PC-9 (cell line): Measurements from ENCODE around the gene TAAR5. TPM values are rescaled to one million over a fixed set of nuclear protein-coding genes. Genes with fewer than 3 reads are reported as not detected.
"Not testable (repeated sequence)": the region's sequence is repeated elsewhere in the genome, so short reads cannot be mapped to it uniquely, and the experiment has no call there.

Source experiments
- BruUV-seq: library from RNA; stranded (reverse); fragments of 400-500 nt; replicated peaks from 2 replicates; lab custom pipeline; 2021; lab: Mats Ljungman, UMichigan
- CTCF ChIA-PET: fragments of 300-600 bp; sonication (Branson Sonifier 250); formaldehyde crosslinking; loops from one replicate; lab custom pipeline; 2022; ENCODE audit warnings: antibody characterized with exemption; lab: Charles Lee
- POLR2A ChIA-PET: fragments of 300-600 bp; sonication (Branson Sonifier 250); formaldehyde crosslinking; loops from one replicate; lab custom pipeline; 2022; ENCODE audit warnings: antibody characterized with exemption; ENCODE audit not compliant: unreplicated experiment; lab: Charles Lee
- DNase-seq, 2 experiments: peaks; one replicate each; pipeline versions ENCODE4 v3.0.0 to v3.0.0-alpha.2; 2015 to 2022; ENCODE audit warnings: mixed read lengths in 1 of 2
- H2AFZ ChIP-seq: fragments of 200-600 bp; sonication (generic); 2 replicates; pipeline ENCODE4 v1.8.1; 2017; ENCODE audit warnings: antibody characterized with exemption
- H3F3A ChIP-seq: fragments of 200-600 bp; sonication (generic); 2 replicates; pipeline ENCODE4 v1.8.1; 2017; ENCODE audit warnings: antibody characterized with exemption, mild to moderate bottlenecking, low read depth; ENCODE audit not compliant: insufficient read depth
- H3K27ac ChIP-seq: fragments of 200-600 bp; sonication (generic); 2 replicates; pipeline ENCODE4 v1.6.1; 2016; ENCODE audit warnings: mixed run types
- H3K27me3 ChIP-seq: fragments of 200-600 bp; sonication (generic); 2 replicates; pipeline ENCODE4 v1.6.1; 2016; ENCODE audit warnings: low read depth, mixed run types; ENCODE audit not compliant: insufficient read depth
- H3K36me3 ChIP-seq: fragments of 200-600 bp; sonication (generic); 2 replicates; pipeline ENCODE4 v1.6.1; 2016; ENCODE audit warnings: low read depth, mixed run types
- H3K4me1 ChIP-seq: fragments of 200-600 bp; sonication (generic); replicated peaks from 2 replicates; pipeline ENCODE4 v1.6.1; 2016; ENCODE audit warnings: mixed run types; ENCODE audit not compliant: insufficient read depth
- H3K4me2 ChIP-seq: fragments of 200-600 bp; sonication (generic); 2 replicates; pipeline ENCODE4 v1.6.1; 2017; ENCODE audit warnings: mixed run types
- H3K4me3 ChIP-seq: fragments of 200-600 bp; sonication (generic); 2 replicates; pipeline ENCODE4 v1.6.1; 2016; ENCODE audit warnings: mixed run types
- H3K79me2 ChIP-seq: fragments of 200-600 bp; sonication (generic); 2 replicates; pipeline ENCODE4 v1.6.1; 2017; ENCODE audit warnings: low read depth, mixed run types
- H3K9me2 ChIP-seq: fragments of 200-600 bp; sonication (generic); 2 replicates; pipeline ENCODE4 v1.8.1; 2017; ENCODE audit warnings: mild to moderate bottlenecking; ENCODE audit not compliant: insufficient read depth
- H3K9me3 ChIP-seq: fragments of 200-600 bp; sonication (generic); 2 replicates; pipeline ENCODE4 v1.8.1; 2016; ENCODE audit warnings: low read depth; ENCODE audit not compliant: insufficient read depth
- H4K20me1 ChIP-seq: fragments of 200-600 bp; sonication (generic); 2 replicates; pipeline ENCODE4 v1.8.1; 2017; ENCODE audit not compliant: insufficient read depth
- CTCF ChIP-seq: fragments of 200-600 bp; sonication (generic); conservative IDR thresholded peaks from 2 replicates; pipeline ENCODE4 v1.6.1; 2017; ENCODE audit warnings: mixed run types, antibody characterized with exemption, mild to moderate bottlenecking, moderate library complexity
- EZH2 ChIP-seq: fragments of 200-600 bp; sonication (generic); IDR thresholded peaks from 2 replicates; pipeline ENCODE4 v1.8.0; 2017; ENCODE audit warnings: antibody characterized with exemption, low read depth
- intact Hi-C: fragments of 100-400 bp; cut with micrococcal nuclease; formaldehyde crosslinking; loops from one replicate; pipeline ENCODE4 v1.10.0; 2022; ENCODE audit not compliant: unreplicated experiment
- total RNA-seq: library from RNA; stranded (reverse); gene quantifications from 2 replicates; pipeline ENCODE4 v1.2.3, GENCODE V29; 2021

TAAR5 gene
- total RNA-seq, 1 experiment from 2014 or later: not detected

DNA sequence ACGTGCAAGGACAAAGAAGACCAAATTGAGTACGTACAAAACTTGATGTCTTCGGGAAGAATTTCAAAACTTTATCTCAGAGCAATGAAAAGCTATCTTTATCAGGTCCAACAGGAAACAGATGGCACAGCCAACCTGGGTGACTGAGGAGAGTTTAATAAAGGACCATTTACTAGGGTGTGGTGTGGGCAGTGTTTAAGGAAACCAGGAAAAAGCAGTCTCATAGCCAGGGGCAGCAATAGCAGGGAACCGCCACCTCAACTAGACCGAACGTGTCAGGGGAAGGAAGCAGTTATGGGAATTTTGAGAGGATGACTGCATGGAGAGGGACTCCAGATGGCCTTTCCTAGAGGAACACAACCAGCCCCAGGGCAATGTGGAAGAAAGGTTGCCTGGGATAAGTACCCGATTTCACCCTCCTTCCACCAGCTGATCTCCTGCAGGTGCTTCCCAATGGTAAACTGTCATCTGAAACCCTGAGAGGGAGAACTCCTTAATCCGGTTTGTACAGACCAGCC lies 15.2 kb upstream of the TAAR5 start:
- H3K4me1 ChIP-seq: no peaks in the 10 kb centered on the region
- no peak for DNase-seq
- H3K36me3 ChIP-seq: no peaks in the 10 kb centered on the region
- H3F3A ChIP-seq: no peaks in the 10 kb centered on the region
- intact Hi-C loops: no loop called here
- H4K20me1 ChIP-seq: no peaks in the 10 kb centered on the region
- H3K79me2 ChIP-seq: no peaks in the 10 kb centered on the region
- ChIA-PET POLR2A (interaction anchor here (0.6 kb wide), 1 partner anchor 53 kb away, joined by 3 read pairs; no protein-coding TSS in a partner anchor), CTCF (no interaction called here)
- BruUV-seq: no TSS peak
- H3K27ac ChIP-seq: no peak overlapping the region
- H3K27me3 ChIP-seq: no peaks in the 10 kb centered on the region
- no peak overlapping the region for H2AFZ ChIP-seq
- no peak for TF ChIP-seq EZH2
- TF ChIP-seq CTCF: no peak
- H3K4me2 ChIP-seq: no peak overlapping the region
- no peaks in the 10 kb centered on the region; the same call in 1 of the 2 replicates for H3K9me2 ChIP-seq
- no peaks in the 10 kb centered on the region for H3K9me3 ChIP-seq
- H3K4me3 ChIP-seq: no peak overlapping the region

- H3K4me1 ChIP-seq, H3K4me3 ChIP-seq, H4K20me1 ChIP-seq, H3K79me2 ChIP-seq, H3F3A ChIP-seq, H3K36me3 ChIP-seq, H2AFZ ChIP-seq, BruUV-seq, H3K9me3 ChIP-seq, intact Hi-C loops, POLR2A ChIA-PET, DNase-seq, CTCF ChIA-PET, H3K27ac ChIP-seq, H3K4me2 ChIP-seq, H3K27me3 ChIP-seq, H3K9me2 ChIP-seq: not testable (repeated sequence)
These were observed 11.4 kb upstream of the TAAR5 start for GRCh38 chr6:132600900-132601299.

DNA sequence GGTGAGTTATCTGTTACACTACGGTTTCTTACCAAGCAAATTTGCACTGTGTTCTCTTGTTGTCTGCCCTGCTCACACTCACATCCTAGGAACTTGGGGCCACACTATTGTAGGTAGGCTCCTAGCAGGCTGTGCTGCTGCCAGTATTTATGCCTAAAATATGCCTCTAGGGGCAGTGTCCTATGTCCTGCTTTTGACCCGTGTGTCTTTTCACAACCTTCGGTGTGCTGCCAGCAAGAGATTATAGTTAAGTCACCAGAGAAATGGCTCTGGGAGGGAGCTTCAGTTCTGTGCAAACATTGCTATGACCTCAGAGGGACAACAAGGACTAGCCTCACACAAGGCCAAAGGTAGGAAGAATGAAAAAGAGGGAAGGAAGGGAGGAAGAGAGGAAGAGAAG lies 8.9 kb upstream of the TAAR5 start:
- no peaks in the 10 kb centered on the region for H3K79me2 ChIP-seq
- no peak overlapping the region for H3K27ac ChIP-seq
- H3K4me1 ChIP-seq: no peaks in the 10 kb centered on the region
- H4K20me1 ChIP-seq: no peaks in the 10 kb centered on the region
- H3K36me3 ChIP-seq: no peaks in the 10 kb centered on the region
- ChIA-PET POLR2A (interaction anchor here (0.6 kb wide), 1 partner anchor 12 kb away, joined by 10 read pairs; no protein-coding TSS in a partner anchor), CTCF (no interaction called here)
- DNase-seq: peak in 1 of 2 experiments; percentile 51
- peak overlapping the region; percentile 32 for H2AFZ ChIP-seq
- no peak overlapping the region for H3K4me2 ChIP-seq
- BruUV-seq: no TSS peak
- no peak for TF ChIP-seq EZH2
- TF ChIP-seq CTCF: peak; percentile 52; the same call in 1 of the 2 replicates
- H3K9me3 ChIP-seq: no peaks in the 10 kb centered on the region
- no peak overlapping the region for H3K4me3 ChIP-seq
- intact Hi-C loops: no loop called here
- H3F3A ChIP-seq: no peaks in the 10 kb centered on the region
- H3K9me2 ChIP-seq: no peaks in the 10 kb centered on the region; the same call in 1 of the 2 replicates
- no peaks in the 10 kb centered on the region for H3K27me3 ChIP-seq

DNA sequence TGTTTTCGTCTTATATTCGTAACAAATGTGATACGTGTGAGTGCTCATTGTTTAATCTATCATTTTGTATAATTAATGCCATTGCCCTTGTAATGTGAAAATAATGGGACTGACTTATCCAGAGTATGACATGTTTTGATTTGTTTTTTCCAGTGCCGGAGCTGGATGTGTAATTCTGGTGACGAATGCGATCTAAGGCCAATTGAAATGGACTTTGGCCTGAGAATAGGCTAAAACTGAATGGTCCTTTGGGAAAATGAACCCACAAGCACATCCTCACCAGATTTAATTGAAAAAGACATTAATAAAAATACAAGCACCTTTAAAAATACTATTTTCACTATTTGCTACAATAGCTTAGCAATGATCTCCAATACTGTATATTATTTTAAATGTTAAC lies 6.7 kb upstream of the TAAR5 start:
- Histone ChIP-seq H3K79me2 (no peaks in the 10 kb centered on the region), H3K4me2 (no peak overlapping the region), H3K27me3 (no peaks in the 10 kb centered on the region), H3K4me3 (no peak overlapping the region), H3K9me3 (no peaks in the 10 kb centered on the region), H4K20me1 (no peaks in the 10 kb centered on the region), H3K36me3 (no peaks in the 10 kb centered on the region), H3K4me1 (no peaks in the 10 kb centered on the region), H3F3A (no peaks in the 10 kb centered on the region), H3K9me2 (no peaks in the 10 kb centered on the region), H3K27ac (no peak overlapping the region), H2AFZ (no peak overlapping the region)
- ChIA-PET CTCF (interaction anchor here (0.5 kb wide), 1 partner anchor 190 kb away, joined by 8 read pairs; no protein-coding TSS in a partner anchor), POLR2A (no interaction called here)
- intact Hi-C loops: no loop called here
- no TSS peak for BruUV-seq
- TF ChIP-seq EZH2 (no peak), CTCF (no peak)
- no peak for DNase-seq
